IMR-90 (cell line): Measurements from ENCODE around the gene CTIF. TPM values are rescaled to one million over a fixed set of nuclear protein-coding genes. Genes with fewer than 3 reads are reported as not detected.
A peak's percentile ranks its signal among the peaks of the same experiment; 100 is the strongest.

Source experiments
- ATAC-seq: fragments of 200-7000 bp; cut with Tn5 transposase; 2 replicates; pipeline ENCODE4 v1.9.1; 2020; ENCODE audit warnings: low read depth, mild to moderate bottlenecking, moderate library complexity
- BruUV-seq: library from RNA; stranded (reverse); fragments of 400-500 nt; replicated peaks from 2 replicates; lab custom pipeline; 2021; lab: Mats Ljungman, UMichigan
- CTCF ChIA-PET: fragments of 300-600 bp; formaldehyde crosslinking; extraction: SDS; loops from one replicate; lab custom pipeline; 2021; ENCODE audit warnings: antibody characterized with exemption; lab: Yijun Ruan, JAX
- POLR2A ChIA-PET: fragments of 300-600 bp; sonication (Branson Sonifier 250); formaldehyde crosslinking; loops from one replicate; lab custom pipeline; 2022; ENCODE audit warnings: antibody characterized with exemption; ENCODE audit not compliant: unreplicated experiment; lab: Charles Lee
- DNase-seq: peaks from one replicate; pipeline ENCODE4 v3.0.0; 2013
- H2AFZ ChIP-seq: replicated peaks from 2 replicates; pipeline ENCODE3; 2013; ENCODE audit warnings: low read length, mild to moderate bottlenecking; ENCODE audit not compliant: poor library complexity
- H2AK5ac ChIP-seq: 2 replicates; pipeline ENCODE4 v1.6.1; 2013; ENCODE audit warnings: low read depth, low read length, inconsistent platforms
- H2AK9ac ChIP-seq: replicated peaks from 2 replicates; pipeline ENCODE3; 2013; ENCODE audit warnings: mild to moderate bottlenecking, low read depth, low read length, moderate library complexity; ENCODE audit not compliant: poor library complexity
- H2BK120ac ChIP-seq: 2 replicates; pipeline ENCODE4 v1.6.1; 2013; ENCODE audit warnings: low read depth, low read length, inconsistent platforms
- H2BK15ac ChIP-seq: 3 replicates; pipeline ENCODE4 v1.6.1; 2013; ENCODE audit warnings: low read depth, low read length, inconsistent platforms
- H2BK20ac ChIP-seq: 2 replicates; pipeline ENCODE4 v1.6.1; 2013; ENCODE audit warnings: low read depth, mild to moderate bottlenecking, inconsistent platforms, low read length, moderate library complexity
- H2BK5ac ChIP-seq: 2 replicates; pipeline ENCODE4 v1.6.1; 2013; ENCODE audit warnings: mild to moderate bottlenecking, low read depth, low read length, inconsistent platforms; ENCODE audit not compliant: poor library complexity, severe bottlenecking
- H3K14ac ChIP-seq: replicated peaks from 2 replicates; pipeline ENCODE4 v1.6.1; 2013; ENCODE audit warnings: low read depth, low read length, inconsistent platforms
- H3K18ac ChIP-seq: 2 replicates; pipeline ENCODE4 v1.6.1; 2013; ENCODE audit warnings: low read depth, low read length, control low read depth
- H3K23ac ChIP-seq: 2 replicates; pipeline ENCODE4 v1.6.1; 2013; ENCODE audit warnings: low read depth, low read length, inconsistent platforms
- H3K27ac ChIP-seq: 2 replicates; pipeline ENCODE4 v1.5.1; 2013; ENCODE audit warnings: mild to moderate bottlenecking, control low read depth, low read length; ENCODE audit not compliant: insufficient read depth
- H3K27me3 ChIP-seq: 2 replicates; pipeline ENCODE4 v1.6.1; 2013; ENCODE audit warnings: low read length; ENCODE audit not compliant: control insufficient read depth, insufficient read depth
- H3K36me3 ChIP-seq: 2 replicates; pipeline ENCODE4 v1.6.1; 2013; ENCODE audit warnings: low read length, mixed read lengths; ENCODE audit not compliant: control insufficient read depth, insufficient read depth
- H3K4ac ChIP-seq: 2 replicates; pipeline ENCODE4 v1.6.1; 2013; ENCODE audit warnings: low read depth, low read length, inconsistent platforms
- H3K4me1 ChIP-seq: 2 replicates; pipeline ENCODE4 v1.6.1; 2013; ENCODE audit warnings: low read length, mixed read lengths; ENCODE audit not compliant: control insufficient read depth, insufficient read depth
- H3K4me2 ChIP-seq: 2 replicates; pipeline ENCODE4 v1.6.1; 2013; ENCODE audit warnings: low read depth, mild to moderate bottlenecking, control low read depth, low read length, moderate library complexity
- H3K4me3 ChIP-seq: 2 replicates; pipeline ENCODE4 v1.5.1; 2013; ENCODE audit warnings: low read depth, mild to moderate bottlenecking, control low read depth, low read length, moderate library complexity; ENCODE audit not compliant: insufficient read depth
- H3K56ac ChIP-seq: 2 replicates; pipeline ENCODE4 v1.6.1; 2013; ENCODE audit warnings: low read length, inconsistent platforms; ENCODE audit not compliant: insufficient read depth; ENCODE audit errors: extremely low read depth
- H3K79me1 ChIP-seq, 2 experiments: 2 replicates each; pipeline ENCODE4 v1.6.1; 2013; ENCODE audit warnings: low read length in 2 of 2, inconsistent platforms in 1 of 2, low read depth in 1 of 2
- H3K9ac ChIP-seq: 2 replicates; pipeline ENCODE4 v1.6.1; 2013; ENCODE audit warnings: low read depth, low read length, control low read depth
- H3K9me1 ChIP-seq: 2 replicates; pipeline ENCODE4 v1.6.1; 2013; ENCODE audit warnings: low read length, inconsistent platforms; ENCODE audit not compliant: insufficient read depth
- H3K9me3 ChIP-seq: 2 replicates; pipeline ENCODE4 v1.6.1; 2013; ENCODE audit warnings: low read length; ENCODE audit not compliant: control insufficient read depth, insufficient read depth
- H4K20me1 ChIP-seq: 2 replicates; pipeline ENCODE4 v1.6.1; 2013; ENCODE audit warnings: low read length, inconsistent platforms; ENCODE audit not compliant: insufficient read depth
- H4K5ac ChIP-seq: 2 replicates; pipeline ENCODE4 v1.6.1; 2013; ENCODE audit warnings: mild to moderate bottlenecking, low read depth, low read length, control low read depth
- H4K8ac ChIP-seq, 2 experiments: 2 replicates each; pipeline ENCODE4 v1.6.1; 2013; ENCODE audit warnings: low read depth in 2 of 2, low read length in 2 of 2, control low read depth in 1 of 2, inconsistent platforms in 1 of 2
- H4K91ac ChIP-seq: 2 replicates; pipeline ENCODE4 v1.6.1; 2013; ENCODE audit warnings: low read depth, low read length, inconsistent platforms; ENCODE audit not compliant: insufficient read depth
- BHLHE40 ChIP-seq: fragments of 150-350 bp; IDR thresholded peaks from 2 replicates; pipeline ENCODE4 v1.6.1; 2016; ENCODE audit warnings: mild to moderate bottlenecking, low read depth, low read length
- CEBPB ChIP-seq: IDR thresholded peaks from 2 replicates; pipeline ENCODE4 v1.6.1; 2012; ENCODE audit warnings: low read depth, low read length, improper control_type of control experiment
- CHD1 ChIP-seq: IDR thresholded peaks from 2 replicates; pipeline ENCODE4 v1.6.1; 2012; ENCODE audit warnings: low read depth, low read length, improper control_type of control experiment
- CTCF ChIP-seq: conservative IDR thresholded peaks from 2 replicates; pipeline ENCODE4 v1.5.1; 2012; ENCODE audit warnings: mild to moderate bottlenecking, low read depth, low read length, improper control_type of control experiment
- ELK1 ChIP-seq: fragments of 150-350 bp; IDR thresholded peaks from 2 replicates; pipeline ENCODE4 v1.6.1; 2016; ENCODE audit warnings: low read depth, mild to moderate bottlenecking, low read length, moderate library complexity, borderline replicate concordance
- FOS ChIP-seq: fragments of 150-350 bp; IDR thresholded peaks from 2 replicates; pipeline ENCODE4 v1.6.1; 2016; ENCODE audit warnings: low read depth, low read length
- MAFK ChIP-seq: IDR thresholded peaks from 2 replicates; pipeline ENCODE4 v1.6.1; 2012; ENCODE audit warnings: low read depth, low read length, improper control_type of control experiment
- MAZ ChIP-seq: IDR thresholded peaks from 2 replicates; pipeline ENCODE4 v1.6.1; 2012; ENCODE audit warnings: low read depth, mild to moderate bottlenecking, low read length, improper control_type of control experiment, moderate library complexity, borderline replicate concordance
- NFE2L2 ChIP-seq: fragments of 150-350 bp; IDR thresholded peaks from 2 replicates; pipeline ENCODE4 v1.6.1; 2016; ENCODE audit warnings: low read depth, mild to moderate bottlenecking, low read length
- POLR2A ChIP-seq: IDR thresholded peaks from 2 replicates; pipeline ENCODE4 v1.6.1; 2012; ENCODE audit warnings: mild to moderate bottlenecking, low read depth, low read length
- RCOR1 ChIP-seq: IDR thresholded peaks from 2 replicates; pipeline ENCODE4 v1.6.1; 2012; ENCODE audit warnings: mild to moderate bottlenecking, low read length, improper control_type of control experiment; ENCODE audit not compliant: insufficient replicate concordance
- RFX5 ChIP-seq: IDR thresholded peaks from 2 replicates; pipeline ENCODE4 v1.8.0; 2012; ENCODE audit warnings: low read depth, mild to moderate bottlenecking, low read length, moderate library complexity
- SMC3 ChIP-seq: fragments of 150-350 bp; IDR thresholded peaks from 2 replicates; pipeline ENCODE4 v1.6.1; 2016; ENCODE audit warnings: low read depth, mild to moderate bottlenecking, antibody characterized with exemption, low read length, moderate library complexity
- USF2 ChIP-seq: fragments of 150-350 bp; IDR thresholded peaks from 2 replicates; pipeline ENCODE4 v1.6.1; 2017; ENCODE audit warnings: mild to moderate bottlenecking, antibody characterized with exemption, low read length, low read depth
- WGBS, 2 experiments: methylation state at CpG; one replicate each; pipeline versions ENCODE4 v1.1.5 to v1.1.7; 2013; ENCODE audit warnings: missing lambda C conversion rate in 2 of 2; ENCODE audit not compliant: insufficient read length in 1 of 2; ENCODE audit errors: extremely low coverage in 2 of 2; 5-methylcytosine and 5-hydroxymethylcytosine counted together
- dilution Hi-C: fragments of 300-500 bp; cut with HindIII; formaldehyde crosslinking; loops from one replicate; pipeline ENCODE4 v1.14.3; 2018; ENCODE audit warnings: low sequenced_read_pairs; ENCODE audit not compliant: unreplicated experiment
- in situ Hi-C: fragments of 300-500 bp; cut with MboI; formaldehyde crosslinking; loops from 3 replicates; pipeline ENCODE4 v1.14.3; 2019; ENCODE audit warnings: low sequenced_read_pairs, inconsistent platforms, mixed read lengths
- intact Hi-C: fragments of 100-400 bp; cut with micrococcal nuclease; formaldehyde crosslinking; loops from 2 replicates; pipeline ENCODE4 v1.10.0; 2022
- polyA plus RNA-seq, 3 experiments: library from polyadenylated mRNA; depleted of rRNA; stranded (reverse); fragments of >200 nt; gene quantifications; 2 replicates each; pipeline ENCODE4 v1.2.3, GENCODE V29; 2012; ENCODE audit warnings: low replicate concordance in 1 of 3
- total RNA-seq: library from RNA; depleted of rRNA; stranded (reverse); fragments of >200 nt; gene quantifications from 2 replicates; pipeline ENCODE4 v1.2.3, GENCODE V29; 2012

The CTIF gene
- total and polyA plus RNA-seq, 2 of the 4 experiments (the other 2 are of a cell fraction) = 25.1 to 57.0 TPM

- no peak overlapping the region for H2AFZ ChIP-seq
- TF ChIP-seq RFX5 (no peak), CEBPB (no peak), NFE2L2 (no peak), MAFK (no peak), USF2 (no peak), MAZ (no peak), ELK1 (no peak), CHD1 (no peak), SMC3 (no peak), CTCF (no peak), POLR2A (no peak), BHLHE40 (no peak), RCOR1 (no peak), FOS (no peak)
- H3K4me1 ChIP-seq = peaks cover 10% of the 10 kb centered on the region; the same call in 1 of the 2 replicates
- no peak overlapping the region for H3K56ac ChIP-seq
- H4K20me1 ChIP-seq = peaks cover 11% of the 10 kb centered on the region
- no peak overlapping the region for H3K4ac ChIP-seq
- dilution Hi-C loops = no loop called here
- no peaks in the 10 kb centered on the region for H3K27me3 ChIP-seq
- no peak overlapping the region for H4K5ac ChIP-seq
- H3K4me3 ChIP-seq = no peak overlapping the region
- no peak overlapping the region for H3K23ac ChIP-seq
- H2AK9ac ChIP-seq = no peak overlapping the region
- H3K9me1 ChIP-seq = peaks cover 9% of the 10 kb centered on the region
- H4K8ac ChIP-seq = no peak overlapping the region
- H3K4me2 ChIP-seq = no peak overlapping the region
- in situ Hi-C loops = no loop called here
- no peak overlapping the region for H3K9ac ChIP-seq
- H2BK120ac ChIP-seq = no peak overlapping the region
- H2BK5ac ChIP-seq = peak overlapping the region; percentile 59
- H2BK20ac ChIP-seq = no peak overlapping the region
- peaks cover 10% of the 10 kb centered on the region; the same call in 1 of the 2 replicates for H3K36me3 ChIP-seq
- no TSS peak for BruUV-seq
- H2AK5ac ChIP-seq = no peak overlapping the region
- H4K91ac ChIP-seq = no peak overlapping the region
- H3K18ac ChIP-seq = no peak overlapping the region
- POLR2A ChIA-PET = no interaction called here
- H3K9me3 ChIP-seq = no peaks in the 10 kb centered on the region
- no peak overlapping the region for H3K14ac ChIP-seq
- no peak for DNase-seq
- no peak overlapping the region for H2BK15ac ChIP-seq
- no peak overlapping the region for H3K27ac ChIP-seq
- intact Hi-C loops = no loop called here
- ATAC-seq = no peak
- CTCF ChIA-PET = no interaction called here
- H3K79me1 ChIP-seq = peaks cover 19 to 63% of the 10 kb centered on the region in 2 experiments
- WGBS, 2 experiments = 100% methylated on average over 1 to 2 of the region's 2 CpGs
Observed at GRCh38 chr18:48846423-48846932, 307.6 kb downstream of the CTIF start.
